ENCODE data around the gene BRPF1. TPM values are rescaled to one million over a fixed set of nuclear protein-coding genes. Genes with fewer than 3 reads are reported as not detected.
A peak's percentile ranks its signal among the peaks of the same experiment; 100 is the strongest.

Gene BRPF1
- total RNA-seq, 1 donor = 14.5 TPM

DNA sequence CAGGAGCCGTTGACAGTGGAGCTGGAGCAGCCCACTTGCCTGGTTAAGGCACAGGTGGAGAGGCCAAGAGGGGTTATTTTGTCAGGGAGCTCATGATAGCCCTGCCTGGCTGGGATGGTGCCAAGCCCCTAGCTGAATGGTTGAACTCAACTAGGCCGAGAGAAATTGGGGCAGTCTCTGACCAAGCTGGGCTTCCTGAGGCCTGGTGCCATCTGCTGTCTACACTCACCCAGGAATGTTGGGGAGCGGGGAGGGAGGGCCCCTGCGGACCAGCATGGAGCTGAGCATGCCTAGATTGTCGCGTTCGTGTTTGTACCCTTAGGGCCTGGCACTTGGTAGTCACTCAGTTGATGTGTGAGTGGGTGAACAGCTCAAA, 1.2 kb downstream of the BRPF1 start:
- Histone ChIP-seq H3K27ac (ENCODE audit: low read depth, low read length) (peak overlapping the region; percentile 99), H3K27me3 (ENCODE audit: insufficient read depth, low read length) (no peaks in the 10 kb centered on the region), H4K20me1 (ENCODE audit: insufficient read depth, low read length) (peaks cover 35% of the 10 kb centered on the region), H3K79me2 (ENCODE audit: insufficient read depth, low read length) (peaks cover 59% of the 10 kb centered on the region), H3K4me2 (ENCODE audit: insufficient read depth, low read length) (peak overlapping the region; percentile 80), H3K9me3 (ENCODE audit: low read depth, low read length) (no peaks in the 10 kb centered on the region), H3K4me3 (ENCODE audit: insufficient read depth, low read length) (peak overlapping the region; percentile 91), H3K36me3 (ENCODE audit: insufficient read depth, low read length) (peaks cover 28% of the 10 kb centered on the region), H3K4me1 (ENCODE audit: insufficient read depth, low read length) (peaks cover 19% of the 10 kb centered on the region), H2AFZ (ENCODE audit: low read length) (no peak overlapping the region)
- DNase-seq (ENCODE audit: insufficient read length, low spot score, missing footprints) = no peak
- TF ChIP-seq, protein P1, sequence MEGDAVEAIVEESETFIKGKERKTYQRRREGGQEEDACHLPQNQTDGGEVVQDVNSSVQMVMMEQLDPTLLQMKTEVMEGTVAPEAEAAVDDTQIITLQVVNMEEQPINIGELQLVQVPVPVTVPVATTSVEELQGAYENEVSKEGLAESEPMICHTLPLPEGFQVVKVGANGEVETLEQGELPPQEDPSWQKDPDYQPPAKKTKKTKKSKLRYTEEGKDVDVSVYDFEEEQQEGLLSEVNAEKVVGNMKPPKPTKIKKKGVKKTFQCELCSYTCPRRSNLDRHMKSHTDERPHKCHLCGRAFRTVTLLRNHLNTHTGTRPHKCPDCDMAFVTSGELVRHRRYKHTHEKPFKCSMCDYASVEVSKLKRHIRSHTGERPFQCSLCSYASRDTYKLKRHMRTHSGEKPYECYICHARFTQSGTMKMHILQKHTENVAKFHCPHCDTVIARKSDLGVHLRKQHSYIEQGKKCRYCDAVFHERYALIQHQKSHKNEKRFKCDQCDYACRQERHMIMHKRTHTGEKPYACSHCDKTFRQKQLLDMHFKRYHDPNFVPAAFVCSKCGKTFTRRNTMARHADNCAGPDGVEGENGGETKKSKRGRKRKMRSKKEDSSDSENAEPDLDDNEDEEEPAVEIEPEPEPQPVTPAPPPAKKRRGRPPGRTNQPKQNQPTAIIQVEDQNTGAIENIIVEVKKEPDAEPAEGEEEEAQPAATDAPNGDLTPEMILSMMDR (IDR thresholded peaks at IDR 0.05; ENCODE audit: extremely low read depth, low read depth, low read length) = no peak

DNA sequence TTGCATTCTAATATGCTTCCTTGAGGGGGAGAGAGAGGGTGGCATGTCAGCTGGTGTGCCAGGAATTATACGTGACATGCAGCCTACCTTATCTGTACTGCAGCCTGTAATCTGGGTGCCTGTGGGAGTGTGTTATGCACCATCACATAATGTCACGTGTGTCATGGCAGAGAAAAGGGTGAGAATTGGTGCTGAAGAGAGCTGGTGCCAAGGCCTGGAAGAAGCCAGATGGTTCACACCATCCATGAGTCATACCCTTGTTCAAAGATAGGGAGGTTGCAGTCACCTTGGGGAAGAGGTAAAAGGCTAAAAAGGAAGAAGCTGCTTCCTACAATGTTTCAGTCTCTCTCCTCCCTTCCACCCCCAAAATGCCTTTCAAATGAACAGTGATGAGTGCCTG, 5.3 kb downstream of the BRPF1 start:
- Histone ChIP-seq H4K20me1 (ENCODE audit: insufficient read depth, low read length) (peaks cover 46% of the 10 kb centered on the region), H3K9me3 (ENCODE audit: low read depth, low read length) (no peaks in the 10 kb centered on the region), H3K4me3 (ENCODE audit: insufficient read depth, low read length) (no peak overlapping the region), H3K36me3 (ENCODE audit: insufficient read depth, low read length) (peaks cover 67% of the 10 kb centered on the region), H3K4me1 (ENCODE audit: insufficient read depth, low read length) (peaks cover 10% of the 10 kb centered on the region), H3K79me2 (ENCODE audit: insufficient read depth, low read length) (peaks cover 75% of the 10 kb centered on the region), H3K27ac (ENCODE audit: low read depth, low read length) (no peak overlapping the region), H3K4me2 (ENCODE audit: insufficient read depth, low read length) (no peak overlapping the region), H2AFZ (ENCODE audit: low read length) (no peak overlapping the region), H3K27me3 (ENCODE audit: insufficient read depth, low read length) (no peaks in the 10 kb centered on the region)
- no peak for DNase-seq (ENCODE audit: insufficient read length, low spot score, missing footprints)
- TF ChIP-seq, protein P1 (IDR thresholded peaks at IDR 0.05; ENCODE audit: extremely low read depth, low read depth, low read length) = no peak

DNA sequence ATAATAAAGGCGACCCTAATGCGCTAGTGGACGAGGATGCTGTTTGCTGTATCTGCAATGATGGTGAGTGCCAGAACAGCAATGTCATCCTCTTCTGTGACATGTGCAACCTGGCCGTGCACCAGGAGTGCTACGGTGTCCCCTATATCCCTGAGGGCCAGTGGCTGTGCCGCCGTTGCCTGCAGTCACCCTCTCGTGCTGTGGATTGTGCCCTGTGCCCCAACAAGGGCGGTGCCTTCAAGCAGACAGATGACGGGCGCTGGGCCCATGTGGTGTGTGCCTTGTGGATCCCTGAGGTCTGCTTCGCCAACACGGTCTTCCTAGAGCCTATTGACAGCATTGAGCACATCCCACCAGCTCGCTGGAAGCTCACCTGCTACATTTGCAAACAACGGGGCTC, 7.6 kb downstream of the BRPF1 start:
- no peaks in the 10 kb centered on the region for H3K27me3 ChIP-seq (ENCODE audit: insufficient read depth, low read length)
- peaks cover 88% of the 10 kb centered on the region for H3K36me3 ChIP-seq (ENCODE audit: insufficient read depth, low read length)
- no peaks in the 10 kb centered on the region for H3K4me1 ChIP-seq (ENCODE audit: insufficient read depth, low read length)
- peaks cover 28% of the 10 kb centered on the region for H4K20me1 ChIP-seq (ENCODE audit: insufficient read depth, low read length)
- H3K4me3 ChIP-seq (ENCODE audit: insufficient read depth, low read length) = no peak overlapping the region
- H2AFZ ChIP-seq (ENCODE audit: low read length) = no peak overlapping the region
- H3K4me2 ChIP-seq (ENCODE audit: insufficient read depth, low read length) = no peak overlapping the region
- TF ChIP-seq, protein P1 (IDR thresholded peaks at IDR 0.05; ENCODE audit: extremely low read depth, low read depth, low read length) = no peak
- peak; percentile 18 for DNase-seq (ENCODE audit: insufficient read length, low spot score, missing footprints)
- peaks cover 51% of the 10 kb centered on the region for H3K79me2 ChIP-seq (ENCODE audit: insufficient read depth, low read length)
- H3K9me3 ChIP-seq (ENCODE audit: low read depth, low read length) = no peaks in the 10 kb centered on the region
- H3K27ac ChIP-seq (ENCODE audit: low read depth, low read length) = no peak overlapping the region

DNA sequence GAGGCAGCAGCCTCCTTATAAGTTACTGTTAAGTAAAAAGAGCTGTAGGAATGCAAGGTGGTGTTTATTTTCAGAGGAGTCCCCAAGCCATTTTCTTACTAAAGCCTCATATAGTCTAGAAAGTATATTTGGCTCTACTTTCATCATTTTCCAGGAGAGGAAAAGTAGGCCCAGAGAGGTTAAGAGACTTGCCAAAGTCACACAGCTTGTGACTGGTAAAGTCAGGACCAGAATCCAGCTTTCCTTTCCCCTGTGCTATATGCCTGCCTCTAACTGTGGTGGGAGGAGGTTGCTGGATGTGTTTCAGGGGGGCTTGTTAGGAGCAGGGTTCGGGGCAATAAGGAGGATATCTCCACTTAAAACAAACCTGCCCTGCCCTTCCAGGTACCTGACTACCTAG, 11.0 kb downstream of the BRPF1 start:
- no peak overlapping the region for H2AFZ ChIP-seq (ENCODE audit: low read length)
- TF ChIP-seq, protein P1 (IDR thresholded peaks at IDR 0.05; ENCODE audit: extremely low read depth, low read depth, low read length) = no peak
- H3K36me3 ChIP-seq (ENCODE audit: insufficient read depth, low read length) = peaks cover 97% of the 10 kb centered on the region
- peaks cover 17% of the 10 kb centered on the region for H3K4me1 ChIP-seq (ENCODE audit: insufficient read depth, low read length)
- no peak for DNase-seq (ENCODE audit: insufficient read length, low spot score, missing footprints)
- H3K79me2 ChIP-seq (ENCODE audit: insufficient read depth, low read length) = peaks cover 21% of the 10 kb centered on the region
- H3K27me3 ChIP-seq (ENCODE audit: insufficient read depth, low read length) = no peaks in the 10 kb centered on the region
- H3K4me3 ChIP-seq (ENCODE audit: insufficient read depth, low read length) = no peak overlapping the region
- no peaks in the 10 kb centered on the region for H3K9me3 ChIP-seq (ENCODE audit: low read depth, low read length)
- H4K20me1 ChIP-seq (ENCODE audit: insufficient read depth, low read length) = peaks cover 13% of the 10 kb centered on the region
- H3K27ac ChIP-seq (ENCODE audit: low read depth, low read length) = no peak overlapping the region
- no peak overlapping the region for H3K4me2 ChIP-seq (ENCODE audit: insufficient read depth, low read length)
